Fibroblast of lung (primary cell): ENCODE measurements around the gene HIPK2. TPM values are rescaled to one million over a fixed set of nuclear protein-coding genes. Genes with fewer than 3 reads are reported as not detected.

Experiments used
- DNase-seq, 2 donors: peaks; one replicate each; pipeline versions ENCODE4 v3.0.0 to v3.0.0-alpha.2; 2010; ENCODE audit warnings: low read depth in 2 of 2
- H2AFZ ChIP-seq: 2 replicates; pipeline ENCODE4 v1.5.1; 2012; ENCODE audit warnings: low read length, control low read depth, inconsistent platforms
- H3K27ac ChIP-seq: 2 replicates; pipeline ENCODE4 v1.5.1; 2011; ENCODE audit warnings: low read length, control low read depth; ENCODE audit not compliant: insufficient read depth
- H3K27me3 ChIP-seq: 2 replicates; pipeline ENCODE4 v1.5.1; 2011; ENCODE audit warnings: mild to moderate bottlenecking, low read length; ENCODE audit not compliant: control insufficient read depth, insufficient read depth
- H3K36me3 ChIP-seq: 2 replicates; pipeline ENCODE4 v1.5.1; 2011; ENCODE audit warnings: low read length; ENCODE audit not compliant: control insufficient read depth, insufficient read depth
- H3K4me1 ChIP-seq: 2 replicates; pipeline ENCODE4 v1.5.1; 2011; ENCODE audit warnings: low read length; ENCODE audit not compliant: control insufficient read depth, insufficient read depth; ENCODE audit errors: extremely low read depth
- H3K4me2 ChIP-seq: 2 replicates; pipeline ENCODE4 v1.5.1; 2011; ENCODE audit warnings: low read length, control low read depth; ENCODE audit not compliant: insufficient read depth; ENCODE audit errors: extremely low read depth
- H3K4me3 ChIP-seq, 4 experiments: fragments of 200-600 bp in 1 of 4; sonication (generic) in 1 of 4; replicated peaks in 1 of 4; 2 replicates each; pipeline ENCODE4 v1.5.1; 2011 to 2016; ENCODE audit warnings: low read length in 4 of 4, low read depth in 3 of 4, mild to moderate bottlenecking in 3 of 4, control low read depth in 2 of 4, inconsistent platforms in 1 of 4, mixed read lengths in 1 of 4; ENCODE audit not compliant: insufficient read depth in 1 of 4; ENCODE audit errors: control extremely low read depth in 1 of 4
- H3K79me2 ChIP-seq: 2 replicates; pipeline ENCODE4 v1.5.1; 2012; ENCODE audit warnings: mild to moderate bottlenecking, low read length, inconsistent platforms; ENCODE audit not compliant: control insufficient read depth, insufficient read depth
- H3K9ac ChIP-seq: 2 replicates; pipeline ENCODE4 v1.5.1; 2011; ENCODE audit warnings: mild to moderate bottlenecking, low read length, control low read depth; ENCODE audit not compliant: insufficient read depth
- H3K9me3 ChIP-seq: 2 replicates; pipeline ENCODE4 v1.5.1; 2012; ENCODE audit warnings: low read depth, low read length; ENCODE audit not compliant: control insufficient read depth, insufficient read depth
- H4K20me1 ChIP-seq: 2 replicates; pipeline ENCODE4 v1.5.1; 2011; ENCODE audit warnings: low read length; ENCODE audit not compliant: control insufficient read depth, insufficient read depth; ENCODE audit errors: extremely low read depth
- EZH2 ChIP-seq: IDR thresholded peaks from 2 replicates; pipeline ENCODE4 v1.5.1; 2012; ENCODE audit warnings: low read length, control low read depth, mild to moderate bottlenecking; ENCODE audit errors: missing control alignments
- polyA plus RNA-seq, 2 donors: library from polyadenylated mRNA; depleted of rRNA in 1 of 2; stranded (reverse) in 1 of 2; unstranded in 1 of 2; fragments of >200 nt; gene quantifications; 2 replicates each; pipeline ENCODE4 v1.2.1, GENCODE V29; 2011 to 2012; ENCODE audit warnings: missing spikeins in 1 of 2
- total RNA-seq: library from RNA; depleted of rRNA; stranded (reverse); fragments of >200 nt; gene quantifications from 2 replicates; pipeline ENCODE4 v1.2.1, GENCODE V29; 2014
- TF ChIP-seq, protein P1 (sequence below), 2 donors: IDR thresholded peaks in 1 of 2; conservative IDR thresholded peaks in 1 of 2; 1 replicate in 1 of 2; 2 replicates in 1 of 2; pipeline ENCODE4 v1.5.1; 2011 to 2012; ENCODE audit warnings: low read length in 2 of 2, control low read depth in 1 of 2, inconsistent platforms in 1 of 2, low read depth in 1 of 2, mild to moderate bottlenecking in 1 of 2

HIPK2 gene
- total and polyA plus RNA-seq, 2 donors (not counting 1 experiment from before 2014, with no cell fraction given) = 10.1 to 11.1 TPM

DNA sequence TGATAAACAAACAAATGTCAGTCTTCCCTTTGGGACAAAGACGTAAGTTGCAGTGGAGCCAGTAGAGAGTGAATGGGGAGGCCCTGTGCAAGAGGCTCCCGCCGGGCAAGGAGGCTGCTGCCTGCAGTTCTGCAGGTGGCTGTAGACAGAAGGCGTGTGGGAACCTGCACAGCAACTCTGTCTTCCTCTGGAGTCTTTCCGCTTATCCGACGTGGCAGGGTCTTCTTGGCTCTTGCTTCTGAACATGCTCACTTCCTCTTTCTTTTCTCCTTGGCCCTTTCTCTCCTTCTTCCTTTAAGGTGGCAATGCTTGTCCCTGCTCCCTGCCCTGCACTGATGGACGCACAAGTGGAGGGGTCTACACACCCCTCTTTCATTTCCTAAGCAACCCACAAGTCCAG lies 122.5 kb downstream of the HIPK2 start:
- no peak overlapping the region for H2AFZ ChIP-seq
- H3K4me1 ChIP-seq = no peaks in the 10 kb centered on the region
- no peak overlapping the region for H3K27ac ChIP-seq
- no peaks in the 10 kb centered on the region for H3K36me3 ChIP-seq
- DNase-seq = no peak
- no peak overlapping the region for H3K4me2 ChIP-seq
- peaks cover 9% of the 10 kb centered on the region for H3K79me2 ChIP-seq
- no peak overlapping the region for H3K4me3 ChIP-seq
- no peaks in the 10 kb centered on the region for H3K9me3 ChIP-seq
- no peak for TF ChIP-seq EZH2
- TF ChIP-seq, protein P1, sequence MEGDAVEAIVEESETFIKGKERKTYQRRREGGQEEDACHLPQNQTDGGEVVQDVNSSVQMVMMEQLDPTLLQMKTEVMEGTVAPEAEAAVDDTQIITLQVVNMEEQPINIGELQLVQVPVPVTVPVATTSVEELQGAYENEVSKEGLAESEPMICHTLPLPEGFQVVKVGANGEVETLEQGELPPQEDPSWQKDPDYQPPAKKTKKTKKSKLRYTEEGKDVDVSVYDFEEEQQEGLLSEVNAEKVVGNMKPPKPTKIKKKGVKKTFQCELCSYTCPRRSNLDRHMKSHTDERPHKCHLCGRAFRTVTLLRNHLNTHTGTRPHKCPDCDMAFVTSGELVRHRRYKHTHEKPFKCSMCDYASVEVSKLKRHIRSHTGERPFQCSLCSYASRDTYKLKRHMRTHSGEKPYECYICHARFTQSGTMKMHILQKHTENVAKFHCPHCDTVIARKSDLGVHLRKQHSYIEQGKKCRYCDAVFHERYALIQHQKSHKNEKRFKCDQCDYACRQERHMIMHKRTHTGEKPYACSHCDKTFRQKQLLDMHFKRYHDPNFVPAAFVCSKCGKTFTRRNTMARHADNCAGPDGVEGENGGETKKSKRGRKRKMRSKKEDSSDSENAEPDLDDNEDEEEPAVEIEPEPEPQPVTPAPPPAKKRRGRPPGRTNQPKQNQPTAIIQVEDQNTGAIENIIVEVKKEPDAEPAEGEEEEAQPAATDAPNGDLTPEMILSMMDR (conservative IDR thresholded peaks at IDR 0.05 in 1 of 2, IDR thresholded peaks at IDR 0.05 in 1 of 2; ENCODE audit: low read depth in 1 of 2, low read length in 2 of 2) = no peak
- H3K27me3 ChIP-seq = no peaks in the 10 kb centered on the region
- H3K9ac ChIP-seq = no peak overlapping the region
- no peaks in the 10 kb centered on the region for H4K20me1 ChIP-seq

DNA sequence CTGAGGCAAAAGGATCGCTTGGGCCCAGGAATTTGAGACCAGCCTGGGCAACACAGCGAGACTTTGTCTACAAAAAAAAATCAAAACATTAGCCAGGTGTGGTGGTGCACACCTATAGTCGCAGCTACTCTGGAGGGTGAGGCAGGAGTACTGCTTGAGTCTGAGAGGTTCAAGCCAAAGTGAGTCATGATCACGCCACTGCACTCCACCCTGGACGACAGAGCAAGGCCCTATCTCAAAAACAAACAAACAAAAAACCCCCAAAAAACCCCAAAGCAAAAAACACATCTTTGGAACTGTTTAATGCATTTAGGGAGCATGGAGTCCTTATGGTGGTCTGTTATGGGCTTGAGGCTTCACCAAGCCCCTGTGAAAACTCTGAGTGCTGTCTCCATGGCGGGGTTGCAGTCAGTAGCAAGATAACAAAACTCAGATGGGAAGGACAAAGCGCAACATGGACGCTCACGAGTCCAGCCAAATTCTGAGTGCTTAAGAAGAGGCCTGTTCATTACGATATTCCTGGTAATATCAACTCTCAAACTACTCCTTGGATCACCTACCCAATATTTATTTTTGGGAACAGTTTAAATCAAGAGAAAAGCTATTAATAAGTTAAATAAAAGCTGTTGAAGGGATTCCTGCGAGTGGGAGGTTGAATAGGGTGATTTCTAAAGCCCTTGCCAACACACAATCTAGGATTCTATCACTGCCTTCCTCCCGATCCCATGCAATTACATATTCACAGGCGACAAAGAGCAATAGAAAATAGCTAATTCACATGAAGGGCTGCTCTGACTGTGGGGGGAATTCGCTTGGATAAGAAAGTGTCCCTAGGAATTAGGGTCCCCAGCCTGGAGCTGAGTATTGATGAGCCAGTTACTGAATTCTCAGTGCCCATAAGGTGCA lies 123.3 kb downstream of the HIPK2 start:
- Histone ChIP-seq H3K36me3 (no peaks in the 10 kb centered on the region), H2AFZ (no peak overlapping the region), H3K9ac (no peak overlapping the region), H3K4me2 (no peak overlapping the region), H3K27ac (no peak overlapping the region), H3K27me3 (no peaks in the 10 kb centered on the region), H4K20me1 (no peaks in the 10 kb centered on the region), H3K4me3 (no peak overlapping the region), H3K4me1 (no peaks in the 10 kb centered on the region), H3K9me3 (no peaks in the 10 kb centered on the region), H3K79me2 (peaks cover 7% of the 10 kb centered on the region)
- DNase-seq = peak in 1 of 2 donors; percentile 42
- TF ChIP-seq, protein P1 (conservative IDR thresholded peaks at IDR 0.05 in 1 of 2, IDR thresholded peaks at IDR 0.05 in 1 of 2; ENCODE audit: low read depth in 1 of 2, low read length in 2 of 2) = no peak
- no peak for TF ChIP-seq EZH2

DNA sequence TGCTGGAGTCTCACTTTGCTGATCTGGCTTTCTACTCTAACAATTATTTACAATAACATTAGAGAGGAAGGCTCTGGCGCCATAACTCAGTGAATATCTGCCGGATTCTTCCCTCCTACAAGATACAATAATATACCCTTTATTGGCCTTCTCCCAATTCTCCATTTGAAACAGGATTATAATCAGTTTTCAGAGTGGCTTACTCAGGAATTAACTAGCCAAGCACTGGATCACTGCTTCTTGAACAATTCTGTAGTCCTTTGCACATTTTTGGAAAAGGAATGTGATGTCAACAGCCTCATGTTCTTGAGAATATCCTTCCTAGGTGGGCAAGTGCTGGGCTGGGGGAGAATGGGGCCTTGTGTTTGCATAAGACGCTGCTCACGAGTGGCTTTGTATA lies 125.9 kb downstream of the HIPK2 start:
- Histone ChIP-seq H3K4me3 (no peak overlapping the region), H2AFZ (no peak overlapping the region), H3K36me3 (no peaks in the 10 kb centered on the region), H3K79me2 (peaks cover 7% of the 10 kb centered on the region), H4K20me1 (no peaks in the 10 kb centered on the region), H3K9ac (no peak overlapping the region), H3K4me1 (peaks cover 5% of the 10 kb centered on the region), H3K27ac (no peak overlapping the region), H3K27me3 (no peaks in the 10 kb centered on the region), H3K9me3 (no peaks in the 10 kb centered on the region), H3K4me2 (no peak overlapping the region)
- TF ChIP-seq, protein P1 (conservative IDR thresholded peaks at IDR 0.05 in 1 of 2, IDR thresholded peaks at IDR 0.05 in 1 of 2; ENCODE audit: low read depth in 1 of 2, low read length in 2 of 2) = no peak
- no peak for TF ChIP-seq EZH2
- no peak for DNase-seq
